Pancreas (tissue), 10 donors: Measurements from ENCODE around the gene DYNC1I1. TPM values are rescaled to one million over a fixed set of nuclear protein-coding genes. Genes with fewer than 3 reads are reported as not detected.

ENCODE experiments used
- ATAC-seq, 4 donors: fragments of 200-7000 bp; cut with Tn5 transposase; one replicate each; pipeline versions ENCODE4 v1.8.0 to v1.9.1; 2020; ENCODE audit warnings: mild to moderate bottlenecking in 4 of 4, moderate library complexity in 4 of 4
- DNase-seq, 6 donors: peaks; one replicate each; pipeline ENCODE4 v3.0.0-alpha.2; 2020
- FAIRE-seq: peaks from 2 replicates; lab custom pipeline; 2012; peaks lifted over from hg19 to GRCh38; lab: Jason Lieb, UNC
- H3K27ac ChIP-seq, 4 donors: fragments of 200-600 bp; sonication (generic); 1 replicate in 3 of 4; 2 replicates in 1 of 4; pipeline versions ENCODE4 v1.5.0 to v1.8.0; 2020
- H3K27me3 ChIP-seq, 4 donors: fragments of 200-600 bp; one replicate each; pipeline ENCODE4 v1.8.0; 2021
- H3K36me3 ChIP-seq, 3 donors: fragments of 200-600 bp; sonication (generic) in 1 of 3; one replicate each; pipeline versions ENCODE4 v1.5.0 to v1.8.0; 2020 to 2021
- H3K4me1 ChIP-seq, 3 donors: fragments of 200-600 bp; one replicate each; pipeline ENCODE4 v1.8.0; 2021
- H3K4me3 ChIP-seq, 4 donors: fragments of 200-600 bp; sonication (generic) in 2 of 4; one replicate each; pipeline versions ENCODE4 v1.5.0 to v1.8.0; 2020 to 2021
- H3K9me3 ChIP-seq, 4 donors: fragments of 200-600 bp; one replicate each; pipeline ENCODE4 v1.8.0; 2021
- WGBS, 2 donors: extraction: QIAGEN DNeasy Blood & Tissue Kit; methylation state at CpG; one replicate each; pipeline ENCODE4 v1.1.7; 2013; 5-methylcytosine and 5-hydroxymethylcytosine counted together
- intact Hi-C, 3 donors: fragments of 100-400 bp; cut with DNase I; formaldehyde crosslinking; loops; one replicate each; pipeline versions ENCODE4 v1.11.1 to v1.14.2; 2022
- polyA plus RNA-seq, 2 donors: library from polyadenylated mRNA; stranded (reverse); fragments of 200-250 nt; gene quantifications; one replicate each; pipeline ENCODE4 v1.2.3, GENCODE V29; 2013
- total RNA-seq, 6 donors: library from RNA; stranded (reverse); fragmentation: NEBNext Ultra II Directional in 4 of 6; extraction: Animal tissue kit (Norgen Biotek cat#: 25700) in 4 of 6; gene quantifications; one replicate each; pipeline versions ENCODE4 v1.2.1 to v1.2.4, GENCODE V29; 2021 to 2023
- TF ChIP-seq, protein P1 (sequence below), 4 donors: fragments of 200-600 bp; sonication (generic) in 3 of 4; IDR thresholded peaks; one replicate each; pipeline versions ENCODE4 v1.5.0 to v1.8.0; 2021; ENCODE audit warnings: antibody characterized with exemption in 4 of 4
- donor health status: healthy with polysubstance abuse.
- donor health status: DM: no; HTN: no; CAD: no; lungs with moderate emphysema.
- donor health status: DM: no; HTN: no; CAD: no.
- donor health status: control.
- donor health status: control.
- donor health status: Bipolar disorder and iron deficiency.
- donor health status: DM: yes; HTN: yes; CAD: no.
- donor health status: DM: no; HTN: no; CAD: no.
- donor health status: DM: no; HTN: no; CAD: no.
- donor health status: DM: yes; HTN: yes; CAD: no.

The DYNC1I1 gene
- total and polyA plus RNA-seq, 8 donors = 0.71 to 5.5 (median 1.3) TPM

DNA sequence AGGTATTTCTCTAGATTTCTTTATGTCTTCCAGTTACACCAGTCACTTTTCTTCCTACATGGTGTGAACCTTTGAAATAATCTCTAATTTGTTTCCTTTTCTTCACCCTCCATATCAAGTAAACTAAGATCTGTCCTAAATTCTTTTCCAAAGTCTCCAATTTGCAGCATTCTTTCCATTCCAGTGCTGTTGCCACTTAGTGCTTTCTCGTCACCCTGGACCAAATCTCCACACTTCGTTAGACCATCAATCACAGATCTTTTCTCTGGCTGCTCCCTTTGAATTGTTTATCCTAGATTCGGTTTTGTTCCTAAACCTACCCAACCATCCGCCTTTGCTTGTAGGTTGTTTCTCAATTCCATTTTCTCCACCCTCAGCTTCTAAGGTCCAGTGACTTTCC is 74.7 kb downstream of the DYNC1I1 start:
- FAIRE-seq = no peak

DNA sequence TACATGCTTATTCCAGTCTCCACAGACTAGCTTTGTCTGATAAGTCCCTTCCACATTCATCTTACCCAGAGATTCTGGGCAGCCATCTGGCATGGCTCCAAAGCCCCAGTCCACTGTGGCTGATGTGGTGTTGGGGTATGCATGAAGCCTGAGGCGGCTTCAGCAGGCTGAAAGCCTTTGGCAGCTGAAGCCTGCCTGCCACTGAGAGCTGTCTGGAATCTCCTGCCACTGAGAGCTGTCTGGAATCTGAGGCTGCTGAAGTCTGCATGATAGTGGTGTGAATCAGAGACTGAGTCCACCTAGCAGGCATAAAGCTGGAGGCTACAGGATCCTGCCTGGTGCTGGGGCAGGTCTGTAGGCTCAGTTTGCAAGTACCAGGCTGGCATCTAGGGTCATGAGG is 87.1 kb downstream of the DYNC1I1 start:
- H3K4me3 ChIP-seq = no peak overlapping the region
- no peaks in the 10 kb centered on the region for H3K36me3 ChIP-seq
- TF ChIP-seq, protein P1, sequence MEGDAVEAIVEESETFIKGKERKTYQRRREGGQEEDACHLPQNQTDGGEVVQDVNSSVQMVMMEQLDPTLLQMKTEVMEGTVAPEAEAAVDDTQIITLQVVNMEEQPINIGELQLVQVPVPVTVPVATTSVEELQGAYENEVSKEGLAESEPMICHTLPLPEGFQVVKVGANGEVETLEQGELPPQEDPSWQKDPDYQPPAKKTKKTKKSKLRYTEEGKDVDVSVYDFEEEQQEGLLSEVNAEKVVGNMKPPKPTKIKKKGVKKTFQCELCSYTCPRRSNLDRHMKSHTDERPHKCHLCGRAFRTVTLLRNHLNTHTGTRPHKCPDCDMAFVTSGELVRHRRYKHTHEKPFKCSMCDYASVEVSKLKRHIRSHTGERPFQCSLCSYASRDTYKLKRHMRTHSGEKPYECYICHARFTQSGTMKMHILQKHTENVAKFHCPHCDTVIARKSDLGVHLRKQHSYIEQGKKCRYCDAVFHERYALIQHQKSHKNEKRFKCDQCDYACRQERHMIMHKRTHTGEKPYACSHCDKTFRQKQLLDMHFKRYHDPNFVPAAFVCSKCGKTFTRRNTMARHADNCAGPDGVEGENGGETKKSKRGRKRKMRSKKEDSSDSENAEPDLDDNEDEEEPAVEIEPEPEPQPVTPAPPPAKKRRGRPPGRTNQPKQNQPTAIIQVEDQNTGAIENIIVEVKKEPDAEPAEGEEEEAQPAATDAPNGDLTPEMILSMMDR (IDR thresholded peaks at IDR 0.05) = no peak
- ATAC-seq (no peak), DNase-seq (no peak), FAIRE-seq (no peak)
- WGBS, 2 donors = 76 to 82% methylated on average over 1 of the region's 1 CpG
- H3K27ac ChIP-seq = no peak overlapping the region
- no peaks in the 10 kb centered on the region for H3K4me1 ChIP-seq
- H3K27me3 ChIP-seq = peaks cover 0 to 4% (median 0%) of the 10 kb centered on the region in 4 donors
- H3K9me3 ChIP-seq = no peaks in the 10 kb centered on the region
- intact Hi-C loops = no loop called here

More for the DNA sequence above, 74.7 kb downstream of the DYNC1I1 start:
- Histone ChIP-seq H3K27me3 (no peaks in the 10 kb centered on the region), H3K4me3 (no peak overlapping the region), H3K9me3 (no peaks in the 10 kb centered on the region), H3K36me3 (no peaks in the 10 kb centered on the region), H3K27ac (no peak overlapping the region), H3K4me1 (no peaks in the 10 kb centered on the region)
- DNase-seq (no peak), ATAC-seq (no peak)
- 43 to 52% methylated on average over 4 of the region's 4 CpGs for WGBS, 2 donors
- TF ChIP-seq, protein P1 (IDR thresholded peaks at IDR 0.05) = no peak
- intact Hi-C loops = no loop called here

DNA sequence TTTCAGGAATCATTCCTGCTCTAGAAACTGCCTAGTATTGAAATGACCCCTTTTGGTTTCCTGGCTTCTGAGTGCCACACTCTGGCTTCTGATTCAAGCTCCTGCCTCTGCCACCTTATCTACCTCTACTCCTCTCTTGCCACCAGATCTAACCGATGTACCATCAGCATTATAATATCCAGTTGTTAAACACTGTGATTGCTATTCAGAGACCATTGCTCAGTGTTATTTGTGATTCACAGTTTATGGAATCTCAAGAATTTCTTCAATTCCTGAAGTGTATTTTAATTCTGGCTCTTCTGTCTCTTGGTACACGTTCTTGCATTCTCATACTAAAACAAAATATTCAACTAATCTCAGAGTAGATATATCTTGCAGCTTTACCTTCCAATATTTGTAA is 88.7 kb downstream of the DYNC1I1 start:
- TF ChIP-seq, protein P1 (IDR thresholded peaks at IDR 0.05) = no peak
- no peak for DNase-seq
- no peak overlapping the region for H3K27ac ChIP-seq
- intact Hi-C loops = no loop called here
- H3K27me3 ChIP-seq = peaks cover 0 to 4% (median 0%) of the 10 kb centered on the region in 4 donors
- no peak for FAIRE-seq
- H3K4me1 ChIP-seq = no peaks in the 10 kb centered on the region
- no peaks in the 10 kb centered on the region for H3K36me3 ChIP-seq
- WGBS, 2 donors = 66 to 67% methylated on average over 2 of the region's 2 CpGs
- H3K4me3 ChIP-seq = no peak overlapping the region
- no peaks in the 10 kb centered on the region for H3K9me3 ChIP-seq
- no peak for ATAC-seq

DNA sequence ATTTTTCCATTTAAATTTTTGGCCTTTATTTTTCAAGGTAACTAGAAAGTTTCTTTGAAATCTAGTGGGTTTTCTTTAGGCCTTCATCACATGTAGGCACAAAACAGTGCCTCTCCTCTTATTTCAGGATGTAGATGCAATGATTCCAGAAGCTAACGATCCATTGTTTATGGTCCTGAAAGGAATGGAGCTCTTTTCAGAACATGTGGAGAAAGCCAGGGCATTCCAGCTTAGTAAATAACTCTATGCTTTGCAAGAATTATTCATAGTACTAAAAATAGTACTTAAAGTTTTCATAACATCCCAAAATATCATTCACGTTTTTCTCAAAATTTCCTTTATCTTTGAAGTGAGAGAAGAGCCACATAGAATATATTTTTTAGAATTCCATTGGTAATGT is 91.3 kb downstream of the DYNC1I1 start:
- peaks cover 0 to 4% (median 0%) of the 10 kb centered on the region in 4 donors for H3K27me3 ChIP-seq
- DNase-seq (no peak), ATAC-seq (no peak), FAIRE-seq (no peak)
- intact Hi-C loops = no loop called here
- H3K4me3 ChIP-seq = no peak overlapping the region
- H3K36me3 ChIP-seq = no peaks in the 10 kb centered on the region
- TF ChIP-seq, protein P1 (IDR thresholded peaks at IDR 0.05) = no peak
- WGBS, 2 donors = 59 to 60% methylated on average over 2 of the region's 2 CpGs
- H3K9me3 ChIP-seq = no peaks in the 10 kb centered on the region
- H3K4me1 ChIP-seq = no peaks in the 10 kb centered on the region
- no peak overlapping the region for H3K27ac ChIP-seq

DNA sequence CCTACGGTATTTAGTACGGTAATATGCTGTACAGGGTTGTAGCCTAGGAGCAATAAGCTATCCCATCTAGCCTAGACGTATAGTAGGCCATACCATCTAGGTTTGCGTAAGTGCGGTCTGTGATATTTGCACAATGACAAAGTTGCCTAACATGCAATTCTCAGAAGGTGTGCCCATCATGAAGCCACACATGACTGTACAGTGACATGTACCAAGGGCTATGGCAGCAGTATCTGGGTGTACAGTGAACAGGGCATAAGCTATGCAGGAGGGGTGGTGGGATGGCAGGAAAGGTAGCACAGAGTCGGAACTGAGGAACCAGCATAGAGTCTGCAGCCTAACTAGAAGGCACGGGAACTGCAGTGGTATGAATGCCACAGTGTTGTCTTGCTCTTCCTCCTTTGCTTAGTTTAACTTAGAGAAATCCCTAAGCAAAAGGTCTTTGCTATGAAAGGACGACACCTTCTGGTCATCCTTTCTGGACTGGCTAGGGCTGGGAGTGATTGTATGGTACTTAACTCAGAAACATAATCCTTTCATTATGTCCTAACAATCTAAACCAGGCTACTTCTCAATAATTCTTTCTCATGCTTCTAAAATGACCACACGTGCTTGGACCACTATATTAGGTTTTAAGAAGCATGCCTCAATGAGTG is 93.5 kb downstream of the DYNC1I1 start:
- intact Hi-C loops = no loop called here
- peaks cover 0 to 4% (median 0%) of the 10 kb centered on the region in 4 donors for H3K27me3 ChIP-seq
- H3K4me1 ChIP-seq = no peaks in the 10 kb centered on the region
- no peak for FAIRE-seq
- 73 to 78% methylated on average over 9 of the region's 9 CpGs for WGBS, 2 donors
- no peak for ATAC-seq
- no peak for DNase-seq
- H3K27ac ChIP-seq = no peak overlapping the region
- H3K36me3 ChIP-seq = no peaks in the 10 kb centered on the region
- H3K4me3 ChIP-seq = no peak overlapping the region
- H3K9me3 ChIP-seq = no peaks in the 10 kb centered on the region
- TF ChIP-seq, protein P1 (IDR thresholded peaks at IDR 0.05) = no peak
